ENCODE results near the gene ADAMTS17. TPM values are rescaled to one million over a fixed set of nuclear protein-coding genes. Genes with fewer than 3 reads are reported as not detected.

ADAMTS17 gene
- total RNA-seq, 1 donor from 2014 or later, result 3.4 TPM

DNA sequence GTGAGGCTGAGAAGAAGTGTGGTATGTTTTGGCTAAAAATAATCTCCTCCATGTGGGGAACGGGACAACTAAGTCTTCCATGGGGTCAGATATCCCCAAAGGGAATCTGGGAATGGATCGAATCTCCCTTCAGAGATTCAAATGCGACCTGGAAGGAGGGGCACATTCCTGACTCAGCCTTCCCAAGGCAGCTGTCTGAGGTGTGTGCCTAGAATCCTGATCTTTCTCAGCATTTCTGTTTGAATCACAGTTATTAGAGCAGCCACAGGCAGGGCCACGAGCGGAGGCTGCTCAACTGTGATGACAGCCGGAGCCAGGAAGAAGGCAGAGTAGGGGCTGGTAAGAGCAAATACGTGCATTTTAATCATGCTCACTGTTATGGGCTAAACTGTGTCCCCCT lies 135.1 kb downstream of the ADAMTS17 start:
- H3K36me3 Mint-ChIP-seq (ENCODE audit: low read depth), result peaks cover 2% of the 10 kb centered on the region
- no peak for DNase-seq (ENCODE audit: low spot score)
- H3K4me3 Mint-ChIP-seq (ENCODE audit: unreplicated experiment), result no peak overlapping the region
- peaks cover 16% of the 10 kb centered on the region for H3K4me1 Mint-ChIP-seq (ENCODE audit: low read depth)
- no peak overlapping the region for H3K27ac Mint-ChIP-seq (ENCODE audit: unreplicated experiment)
- TF ChIP-seq, protein P1, sequence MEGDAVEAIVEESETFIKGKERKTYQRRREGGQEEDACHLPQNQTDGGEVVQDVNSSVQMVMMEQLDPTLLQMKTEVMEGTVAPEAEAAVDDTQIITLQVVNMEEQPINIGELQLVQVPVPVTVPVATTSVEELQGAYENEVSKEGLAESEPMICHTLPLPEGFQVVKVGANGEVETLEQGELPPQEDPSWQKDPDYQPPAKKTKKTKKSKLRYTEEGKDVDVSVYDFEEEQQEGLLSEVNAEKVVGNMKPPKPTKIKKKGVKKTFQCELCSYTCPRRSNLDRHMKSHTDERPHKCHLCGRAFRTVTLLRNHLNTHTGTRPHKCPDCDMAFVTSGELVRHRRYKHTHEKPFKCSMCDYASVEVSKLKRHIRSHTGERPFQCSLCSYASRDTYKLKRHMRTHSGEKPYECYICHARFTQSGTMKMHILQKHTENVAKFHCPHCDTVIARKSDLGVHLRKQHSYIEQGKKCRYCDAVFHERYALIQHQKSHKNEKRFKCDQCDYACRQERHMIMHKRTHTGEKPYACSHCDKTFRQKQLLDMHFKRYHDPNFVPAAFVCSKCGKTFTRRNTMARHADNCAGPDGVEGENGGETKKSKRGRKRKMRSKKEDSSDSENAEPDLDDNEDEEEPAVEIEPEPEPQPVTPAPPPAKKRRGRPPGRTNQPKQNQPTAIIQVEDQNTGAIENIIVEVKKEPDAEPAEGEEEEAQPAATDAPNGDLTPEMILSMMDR (IDR thresholded peaks at IDR 0.05), result no peak
- peaks cover 9% of the 10 kb centered on the region for H3K9me3 Mint-ChIP-seq (ENCODE audit: low read depth)
- no peaks in the 10 kb centered on the region for H3K27me3 Mint-ChIP-seq (ENCODE audit: low read depth)

DNA sequence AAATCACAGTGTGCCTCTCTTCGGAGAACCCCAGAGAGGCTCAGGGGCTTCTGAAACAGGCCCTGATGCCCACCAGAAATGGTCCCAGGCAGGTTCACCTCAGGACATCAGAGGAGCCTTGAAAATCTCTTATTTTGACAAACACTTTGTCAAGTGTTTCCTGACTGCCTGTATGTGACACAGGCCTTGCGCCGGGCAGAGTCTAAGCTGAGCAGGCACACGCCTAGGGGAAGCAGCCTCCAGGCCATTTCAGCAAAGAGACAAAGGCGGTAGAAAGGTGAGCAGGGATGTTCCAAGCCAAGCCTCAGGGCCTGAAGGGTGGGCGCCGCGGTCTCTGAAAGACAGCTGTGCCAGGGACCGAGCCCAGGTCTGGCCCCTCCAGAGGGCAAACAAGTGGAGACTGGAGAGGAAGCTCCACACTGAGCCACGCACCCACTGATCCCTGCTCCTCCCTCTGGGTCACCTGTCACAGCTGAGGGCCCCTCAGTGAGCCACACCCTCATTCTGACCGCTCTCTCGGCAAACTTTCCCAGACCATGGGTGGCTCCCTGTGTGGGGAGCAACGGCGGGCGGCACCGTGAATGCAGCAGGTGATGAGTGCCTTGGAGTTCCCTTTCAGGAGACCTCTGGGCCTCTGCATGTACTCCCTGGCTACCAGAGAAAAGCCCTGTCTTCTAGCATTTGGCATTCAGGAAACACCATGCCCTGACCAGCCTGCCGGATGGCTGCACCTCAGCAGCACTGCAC lies 136.1 kb downstream of the ADAMTS17 start:
- DNase-seq (ENCODE audit: low spot score), result no peak
- TF ChIP-seq, protein P1 (IDR thresholded peaks at IDR 0.05), result no peak
- Mint-ChIP-seq H3K9me3 (ENCODE audit: low read depth) (peaks cover 9% of the 10 kb centered on the region), H3K36me3 (ENCODE audit: low read depth) (peaks cover 2% of the 10 kb centered on the region), H3K4me1 (ENCODE audit: low read depth) (peaks cover 16% of the 10 kb centered on the region), H3K4me3 (ENCODE audit: unreplicated experiment) (no peak overlapping the region), H3K27ac (ENCODE audit: unreplicated experiment) (no peak overlapping the region), H3K27me3 (ENCODE audit: low read depth) (no peaks in the 10 kb centered on the region)

DNA sequence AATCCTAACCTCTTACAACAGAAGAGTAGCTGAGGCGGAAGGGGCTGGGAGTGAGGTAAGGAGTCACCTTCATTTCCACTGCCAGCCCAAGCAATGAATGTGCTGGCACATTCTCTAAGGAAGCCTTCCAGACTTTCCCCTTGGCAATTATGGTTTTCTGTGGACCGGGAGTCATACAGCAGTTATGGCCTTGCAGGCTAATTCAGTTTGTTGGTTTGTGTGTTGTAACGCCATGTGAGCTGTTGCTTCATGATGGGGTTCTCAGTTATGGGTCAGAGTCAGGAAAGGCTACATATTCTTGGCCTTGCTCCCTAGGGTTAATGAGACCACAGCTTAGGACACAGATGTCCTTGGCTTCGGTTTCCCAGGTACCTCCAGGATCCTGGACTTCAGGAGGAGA lies 137.0 kb downstream of the ADAMTS17 start:
- H3K36me3 Mint-ChIP-seq (ENCODE audit: low read depth), result peaks cover 2% of the 10 kb centered on the region
- H3K4me1 Mint-ChIP-seq (ENCODE audit: low read depth), result peaks cover 16% of the 10 kb centered on the region
- H3K27me3 Mint-ChIP-seq (ENCODE audit: low read depth), result no peaks in the 10 kb centered on the region
- H3K9me3 Mint-ChIP-seq (ENCODE audit: low read depth), result peaks cover 9% of the 10 kb centered on the region
- H3K4me3 Mint-ChIP-seq (ENCODE audit: unreplicated experiment), result no peak overlapping the region
- no peak for DNase-seq (ENCODE audit: low spot score)
- TF ChIP-seq, protein P1 (IDR thresholded peaks at IDR 0.05), result no peak
- H3K27ac Mint-ChIP-seq (ENCODE audit: unreplicated experiment), result no peak overlapping the region

DNA sequence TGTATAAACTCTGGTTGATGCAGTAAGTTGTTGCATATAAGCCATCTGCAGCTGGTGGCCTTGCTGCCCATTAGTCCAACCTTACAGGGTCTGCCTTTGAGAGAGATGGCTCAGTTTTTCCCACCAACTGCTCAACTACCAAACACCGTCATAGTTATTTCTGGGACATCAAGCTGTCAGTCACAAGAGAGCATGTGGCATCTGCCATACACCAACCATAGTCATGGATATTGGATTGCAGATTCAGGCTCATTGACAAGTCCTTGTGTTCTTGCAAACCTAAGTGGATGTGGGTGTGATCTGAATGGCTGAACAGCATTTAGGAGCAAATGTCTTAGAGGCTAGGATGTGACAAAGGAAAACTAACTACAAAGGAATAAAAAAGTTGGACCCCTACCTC lies 137.6 kb downstream of the ADAMTS17 start:
- Mint-ChIP-seq H3K9me3 (ENCODE audit: low read depth) (peaks cover 9% of the 10 kb centered on the region), H3K4me3 (ENCODE audit: unreplicated experiment) (no peak overlapping the region), H3K27ac (ENCODE audit: unreplicated experiment) (no peak overlapping the region), H3K4me1 (ENCODE audit: low read depth) (peaks cover 16% of the 10 kb centered on the region), H3K36me3 (ENCODE audit: low read depth) (peaks cover 2% of the 10 kb centered on the region), H3K27me3 (ENCODE audit: low read depth) (peaks cover 2% of the 10 kb centered on the region)
- no peak for DNase-seq (ENCODE audit: low spot score)
- TF ChIP-seq, protein P1 (IDR thresholded peaks at IDR 0.05), result no peak

DNA sequence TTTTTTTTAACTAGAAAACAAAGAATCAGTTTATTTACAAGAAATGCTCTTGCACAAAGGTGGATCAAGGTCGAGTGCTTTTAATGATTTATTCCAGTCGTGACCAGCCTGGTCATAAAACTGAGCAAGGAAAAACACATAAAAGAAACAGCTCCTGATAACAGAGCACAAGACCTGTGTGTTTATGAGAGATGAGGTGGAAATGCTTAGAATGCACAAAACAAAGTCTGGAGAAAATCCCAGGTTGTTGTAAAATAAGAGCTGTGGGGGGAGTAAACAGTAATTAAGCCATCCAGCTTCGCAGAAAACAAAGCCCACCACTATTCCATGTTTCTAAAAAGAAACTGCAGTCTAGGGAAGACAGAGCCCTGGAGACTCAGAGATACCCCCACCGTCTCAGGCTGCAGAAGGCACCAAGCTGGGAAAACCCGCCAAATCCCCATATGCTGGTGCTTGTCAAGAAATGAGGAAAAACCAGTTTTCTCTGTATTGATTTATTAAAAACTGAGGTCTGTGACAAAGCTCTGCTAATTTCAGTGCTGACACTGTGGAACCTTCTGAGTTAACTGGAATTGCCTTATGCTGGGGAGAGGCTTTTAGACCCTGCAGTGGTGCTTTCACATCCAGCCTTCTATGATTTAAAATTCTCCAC lies 139.3 kb downstream of the ADAMTS17 start:
- TF ChIP-seq, protein P1 (IDR thresholded peaks at IDR 0.05), result no peak
- Mint-ChIP-seq H3K9me3 (ENCODE audit: low read depth) (peaks cover 9% of the 10 kb centered on the region), H3K4me1 (ENCODE audit: low read depth) (peaks cover 16% of the 10 kb centered on the region), H3K27me3 (ENCODE audit: low read depth) (peaks cover 12% of the 10 kb centered on the region), H3K4me3 (ENCODE audit: unreplicated experiment) (no peak overlapping the region), H3K36me3 (ENCODE audit: low read depth) (peaks cover 2% of the 10 kb centered on the region), H3K27ac (ENCODE audit: unreplicated experiment) (no peak overlapping the region)
- no peak for DNase-seq (ENCODE audit: low spot score)
